Measurements from ENCODE around the gene CSK.

CSK gene

GRCh38 chr15:74828835-74829234 is 47.0 kb downstream of the CSK start:
- DNase-seq: no peak

DNA sequence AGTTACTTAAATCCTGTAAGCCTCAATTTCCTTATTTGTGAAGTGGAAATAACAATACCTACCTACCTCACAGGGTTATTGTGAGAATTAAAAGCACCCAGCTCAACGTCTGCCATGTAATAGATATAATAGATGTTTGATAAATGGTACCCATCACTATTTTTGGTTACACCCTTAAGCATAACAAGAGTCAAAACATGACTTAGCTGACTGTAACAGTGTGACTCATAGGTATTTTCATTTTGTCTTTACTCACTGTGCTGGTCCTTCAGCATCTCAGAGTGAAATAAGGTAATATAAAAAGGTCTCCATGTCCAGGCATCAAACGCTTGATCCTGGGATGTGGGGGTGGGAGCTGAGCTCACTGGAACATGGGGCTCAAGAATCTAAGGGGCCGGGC is 47.6 kb downstream of the CSK start:
- DNase-seq: no peak

DNA sequence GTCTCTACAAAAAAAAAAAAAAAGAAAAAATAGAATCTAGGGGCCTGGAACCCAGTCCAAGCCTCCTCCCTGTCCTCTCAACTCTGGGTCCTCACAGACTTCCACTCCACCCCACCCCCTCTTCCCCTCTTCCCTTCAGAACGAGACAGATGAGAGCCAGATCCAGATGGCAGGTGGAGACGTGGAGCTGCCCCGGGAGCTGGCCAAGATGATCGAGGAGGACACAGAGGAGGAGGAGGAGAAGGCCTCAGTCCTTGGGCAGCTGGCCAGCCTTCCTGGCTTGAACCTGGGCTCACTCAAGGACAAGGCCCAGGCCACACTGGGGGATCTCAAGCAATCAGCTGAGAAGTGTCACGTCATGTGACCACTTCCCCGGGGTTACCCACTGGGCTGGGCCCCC is 48.1 kb downstream of the CSK start:
- no peak for DNase-seq

DNA sequence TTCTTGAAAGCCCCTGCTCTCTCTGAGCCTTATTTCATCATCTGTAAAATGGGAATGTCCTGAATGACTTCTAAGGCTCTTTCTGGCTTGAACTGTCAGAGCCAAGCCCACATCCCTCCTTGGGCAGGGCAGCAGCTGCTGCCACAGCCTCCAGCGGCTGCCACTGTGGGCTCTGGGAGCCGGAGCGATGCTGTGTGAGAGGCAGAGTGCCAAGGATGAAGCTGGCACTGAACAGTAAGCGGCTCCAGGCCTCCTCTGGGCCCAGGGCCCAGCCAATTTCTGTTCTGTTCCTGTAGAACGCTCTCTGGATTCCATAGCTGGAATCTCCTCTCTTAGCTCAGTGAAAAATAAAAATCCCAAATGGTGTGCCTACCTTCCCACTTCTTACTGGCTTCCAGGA is 49.0 kb downstream of the CSK start:
- DNase-seq: no peak

DNA sequence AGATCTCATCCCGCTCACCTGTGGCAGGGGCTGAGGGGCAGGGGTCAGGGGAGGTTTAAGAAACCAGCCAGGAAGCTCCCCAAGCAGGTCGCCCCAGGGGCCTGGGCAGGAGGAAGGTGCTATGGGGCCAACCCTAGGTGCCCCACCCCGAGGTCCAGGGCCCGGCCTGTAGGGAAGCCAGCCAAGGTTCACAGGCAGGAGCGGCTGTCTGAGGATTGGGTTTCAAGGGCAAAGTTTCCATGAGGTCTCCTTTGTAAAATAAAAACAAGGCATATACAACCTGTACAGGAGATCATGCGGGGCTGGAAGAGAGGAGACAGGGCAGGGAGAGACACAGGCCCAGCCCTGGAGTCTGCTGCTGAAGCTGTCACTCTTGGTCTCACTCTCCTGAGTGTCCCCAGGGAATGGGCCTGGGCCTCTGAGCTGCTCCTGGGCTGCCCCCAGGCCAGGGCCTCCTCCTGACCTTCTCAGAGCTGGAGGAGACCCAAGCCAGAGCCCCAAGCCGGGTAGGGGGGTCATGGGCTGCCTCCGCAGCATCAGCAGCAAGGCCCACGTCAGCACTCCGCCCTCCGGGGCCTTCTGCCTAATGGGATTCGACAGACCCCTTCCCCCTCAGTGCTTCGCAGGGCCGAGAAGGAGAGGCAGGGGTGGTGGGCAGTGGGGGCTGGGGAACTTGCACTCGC is 50.1 kb downstream of the CSK start:
- no peak for DNase-seq

DNA sequence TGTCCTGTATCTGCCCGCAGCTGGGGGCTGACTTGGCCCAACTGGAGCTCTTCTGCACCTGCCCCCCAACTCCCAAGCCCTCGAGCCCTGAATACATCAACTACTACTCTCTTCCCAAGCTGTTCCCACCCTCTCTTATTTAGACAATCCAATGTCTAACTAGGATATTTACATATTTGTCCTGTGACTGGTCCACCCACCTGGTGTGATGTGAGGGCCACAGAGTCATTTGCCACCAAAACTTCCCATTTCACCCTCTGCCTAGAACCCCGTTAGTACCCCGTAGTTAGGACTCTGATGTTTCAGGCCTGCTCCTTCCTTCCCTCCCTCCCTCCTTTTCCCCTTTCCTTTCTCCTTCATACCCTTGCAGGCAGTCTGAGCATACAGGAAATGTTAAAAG is 50.9 kb downstream of the CSK start:
- DNase-seq: no peak

- no peak for DNase-seq
Measured at GRCh38 chr15:74833376-74834107, 51.7 kb downstream of the CSK start.

DNA sequence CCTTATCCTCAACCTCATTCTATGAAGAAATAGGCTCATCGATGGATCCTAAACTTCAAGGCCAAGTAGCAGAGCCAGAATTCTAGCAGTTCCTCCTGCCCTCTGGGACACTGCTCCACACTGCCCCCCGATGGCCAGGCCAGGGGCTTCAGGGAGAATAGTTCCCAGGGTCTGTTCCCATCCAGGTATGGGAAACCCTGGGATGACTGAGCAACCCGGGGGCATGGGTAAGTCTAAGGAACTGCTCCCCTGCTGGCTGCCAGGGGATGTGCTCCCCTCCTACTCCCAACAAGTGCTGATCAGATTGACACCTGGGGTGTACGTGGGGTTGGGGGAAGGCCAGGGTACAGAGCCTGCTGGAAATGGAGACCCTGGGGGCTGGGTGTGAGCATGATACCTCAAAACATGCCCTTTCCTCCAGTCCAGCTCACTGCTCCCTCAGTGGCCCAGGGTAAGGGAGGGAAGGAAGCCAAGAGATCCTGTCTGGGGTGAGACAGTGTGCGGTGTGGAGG is 53.5 kb downstream of the CSK start:
- peak; percentile 49 for DNase-seq

- no peak for DNase-seq
Measured at GRCh38 chr15:74836846-74837245, 55.0 kb downstream of the CSK start.

- no peak for DNase-seq
Measured at GRCh38 chr15:74837482-74838136, 55.7 kb downstream of the CSK start.

GRCh38 chr15:74838137-74838516 is 56.2 kb downstream of the CSK start:
- DNase-seq: no peak

DNA sequence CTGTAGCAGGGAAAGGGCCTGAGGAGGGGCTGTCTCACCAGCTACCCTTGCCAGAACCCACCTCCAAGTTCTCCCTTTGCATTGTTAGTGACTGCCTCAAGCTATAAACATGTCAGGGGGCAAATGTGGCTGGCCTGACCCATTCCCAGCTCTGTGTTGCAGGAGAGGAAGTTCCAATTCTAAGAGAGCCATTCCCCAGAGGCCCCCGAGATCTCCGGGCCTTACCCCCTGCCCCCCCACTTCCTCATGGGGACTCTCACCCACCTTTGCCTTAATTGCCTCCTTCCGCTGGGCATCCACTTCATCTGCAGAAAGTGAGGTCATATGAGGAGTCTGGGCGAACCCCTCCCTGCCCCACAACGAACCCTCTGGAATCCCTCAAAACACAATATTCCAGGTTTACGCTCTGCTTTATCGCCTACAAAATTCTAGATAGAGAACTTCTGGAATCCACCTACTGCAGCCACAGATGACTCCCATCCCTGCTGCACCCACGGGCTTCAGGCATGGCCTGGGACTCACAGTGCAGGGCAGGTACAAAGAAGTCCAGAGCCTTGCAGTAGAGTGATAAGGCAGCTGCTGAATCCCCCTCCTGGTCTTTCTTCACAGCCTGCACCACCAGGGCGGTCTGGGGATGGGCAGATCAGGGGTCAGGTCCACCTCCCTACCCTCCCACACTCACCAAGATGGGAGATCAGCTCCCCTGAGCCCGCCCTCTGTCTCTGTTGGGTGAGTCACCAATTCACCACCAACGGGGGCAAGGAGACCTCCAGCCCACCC is 57.1 kb downstream of the CSK start:
- no peak for DNase-seq

DNA sequence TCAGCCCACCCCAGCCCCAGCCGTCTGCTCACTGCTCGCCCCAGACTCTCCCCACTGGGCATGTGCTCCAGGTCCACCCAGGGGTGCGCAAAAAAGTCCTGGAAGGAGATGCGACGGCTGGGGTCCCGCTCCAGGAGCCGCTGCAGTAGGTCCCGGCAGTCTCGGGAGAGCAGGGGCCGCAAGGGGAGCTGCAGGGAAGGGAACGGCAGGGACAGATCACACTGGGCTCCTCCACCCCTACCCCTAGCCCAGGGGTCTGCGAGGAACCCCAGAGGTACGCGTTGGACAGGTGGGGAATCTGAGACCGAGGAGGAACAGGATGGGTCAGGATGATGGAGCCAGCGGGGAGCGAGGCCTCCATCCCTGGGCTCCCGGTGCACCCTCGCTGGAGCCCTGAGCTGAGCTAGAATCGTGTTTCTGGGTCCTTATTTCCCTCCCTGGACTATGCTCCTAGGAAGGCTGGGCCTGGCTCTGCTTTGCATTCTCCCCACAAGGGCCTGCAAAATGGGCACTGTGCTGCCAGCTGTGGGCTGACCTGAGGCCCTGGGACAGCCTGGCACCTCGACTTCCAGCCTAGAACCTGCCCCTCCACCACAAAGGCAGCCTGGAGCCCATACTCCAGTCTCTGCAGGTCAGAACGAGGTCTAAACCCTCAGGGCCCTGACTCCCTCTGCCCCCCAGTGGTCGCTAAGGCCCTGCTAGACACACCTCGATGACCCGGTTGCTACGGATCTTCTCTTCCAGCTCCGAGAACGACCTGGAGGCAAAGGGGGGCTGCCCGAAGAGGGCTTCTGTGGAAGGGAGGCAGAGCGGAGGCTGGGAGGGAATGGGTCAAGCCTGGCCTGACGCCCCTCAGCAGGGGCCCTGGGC is 57.9 kb downstream of the CSK start:
- DNase-seq: no peak

- no peak for DNase-seq
Measured at GRCh38 chr15:74840851-74841775, 59.2 kb downstream of the CSK start.

GRCh38 chr15:74841891-74842373 is 60.1 kb downstream of the CSK start:
- no peak for DNase-seq

DNA sequence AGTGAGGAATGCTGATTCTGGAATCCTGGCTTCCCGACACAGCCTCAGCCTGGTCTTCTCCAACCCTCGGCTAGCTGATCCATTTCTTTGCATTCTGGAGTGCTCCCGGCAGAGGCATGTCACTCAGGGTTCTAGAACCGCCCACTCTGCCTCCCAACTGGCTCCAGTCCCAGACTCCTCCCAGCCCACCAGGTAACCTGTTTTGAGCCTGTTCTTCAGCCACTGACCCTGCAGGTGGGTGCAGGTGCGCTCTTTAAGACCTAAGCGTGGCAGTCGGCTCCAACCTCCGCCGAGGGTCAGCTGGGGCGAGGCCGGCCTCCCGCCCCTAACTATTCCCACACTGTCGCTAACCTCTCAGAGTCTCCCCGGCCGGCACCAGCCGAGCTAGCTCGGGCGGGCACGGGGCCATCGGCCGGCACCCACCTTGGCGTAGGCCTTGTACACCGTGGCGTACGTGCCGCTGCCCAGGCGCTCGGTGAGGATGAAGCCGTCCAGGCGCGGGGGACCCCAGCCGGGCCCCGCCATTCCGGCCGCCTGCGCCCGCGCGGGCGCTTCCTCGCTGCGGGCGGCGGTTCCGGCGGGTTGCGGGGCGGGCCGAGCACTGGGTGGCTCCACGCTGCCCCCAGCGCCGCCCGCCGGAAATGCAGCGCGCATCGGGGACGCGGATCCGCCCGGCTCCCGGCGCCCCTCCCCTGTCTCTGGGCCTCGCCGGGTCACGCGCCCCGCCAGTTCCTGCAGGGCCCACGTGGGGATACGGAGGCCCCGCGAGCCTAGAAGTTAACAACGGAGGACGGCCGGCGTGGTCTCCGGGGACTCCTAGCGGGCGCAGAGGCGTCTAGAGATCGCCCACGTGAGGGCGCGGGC is 60.9 kb downstream of the CSK start, which contains the start of gene ULK3:
Gene ULK3 (minus strand): TSS at position 576 of the 864 bp plus-strand sequence. CDS start 51 bp downstream, at position 525.
- DNase-seq: peak; percentile 94

GRCh38 chr15:74843445-74843828 is 61.6 kb downstream of the CSK start:
- DNase-seq: no peak

DNA sequence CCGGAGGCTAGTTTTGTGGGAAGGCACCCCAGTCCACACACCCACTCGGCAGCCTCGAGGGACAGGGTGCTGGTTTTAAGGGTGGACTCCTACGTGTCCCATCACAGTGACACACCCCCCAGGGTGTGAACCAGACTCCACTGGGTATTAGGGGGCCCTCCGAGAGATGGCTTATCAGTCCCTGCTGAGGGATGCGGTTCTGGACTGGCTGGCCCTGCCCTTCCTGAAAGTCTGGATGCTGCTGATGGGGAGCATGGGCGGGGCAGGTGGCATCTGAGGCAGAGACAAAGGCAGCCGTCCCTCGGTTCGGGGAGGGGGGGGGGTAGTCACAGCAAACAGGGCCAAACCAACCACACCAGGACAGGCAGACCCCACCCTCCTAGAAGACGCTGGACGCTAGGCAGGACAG is 62.0 kb downstream of the CSK start:
- peak; percentile 13 for DNase-seq

DNA sequence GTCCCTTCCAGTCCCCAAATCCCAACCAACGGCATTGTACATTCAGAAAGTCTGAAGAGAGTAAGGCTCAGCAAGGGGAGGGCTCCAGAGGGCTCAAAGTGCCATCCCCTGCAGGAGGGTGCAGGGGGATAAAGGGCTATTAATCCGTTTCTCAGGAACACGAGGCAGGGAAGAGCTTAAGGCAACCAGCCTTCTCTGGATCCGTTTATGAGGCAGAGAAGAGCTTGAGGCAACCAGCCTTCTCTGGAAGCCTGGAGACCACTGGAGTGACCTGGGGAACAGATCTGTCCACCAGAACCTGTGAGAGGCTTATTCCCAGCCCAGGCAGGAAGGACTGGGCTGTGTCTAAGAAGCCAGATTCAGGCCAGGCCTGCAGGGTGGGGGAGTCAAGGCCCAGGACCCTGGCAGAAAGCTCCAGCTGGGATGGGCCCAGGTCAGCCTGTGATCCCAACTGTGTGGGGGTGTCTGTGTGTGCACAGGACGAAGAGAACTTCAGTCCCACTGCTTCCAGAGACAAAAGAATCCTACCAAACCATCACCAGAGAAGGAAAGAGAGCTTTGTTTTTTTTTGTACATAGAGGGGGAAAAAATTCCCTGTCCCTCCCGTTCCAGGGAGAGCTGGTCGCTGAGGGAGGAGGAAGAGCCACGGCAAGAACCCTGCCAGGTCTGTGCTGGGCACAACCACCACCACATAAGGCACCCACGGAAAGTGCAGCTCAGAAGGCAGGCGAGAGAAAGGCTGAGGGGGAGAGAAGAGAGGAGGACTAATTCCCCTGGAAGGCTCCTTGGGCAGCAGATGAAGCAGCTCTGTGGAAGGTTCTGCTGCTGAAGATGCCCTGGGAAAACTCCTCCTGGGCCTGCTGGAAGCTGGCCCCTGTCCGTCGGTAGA is 62.7 kb downstream of the CSK start:
- no peak for DNase-seq

All from stimulated activated CD4-positive, alpha-beta T cell treated with anti-CD3 and anti-CD28 coated beads, Interleukin-4, amount 100 ng/mL, for 1 hour (primary cell).